NCI-H2196 (cell line): ENCODE results near the gene KIAA0232.
A peak's percentile ranks its signal among the peaks of the same experiment; 100 is the strongest.

Experiments used
- DNase-seq: peaks from one replicate; lab custom pipeline; 2025; ENCODE audit not compliant: unreplicated experiment; lab: John Stamatoyannopoulos, UW

KIAA0232 gene

DNA sequence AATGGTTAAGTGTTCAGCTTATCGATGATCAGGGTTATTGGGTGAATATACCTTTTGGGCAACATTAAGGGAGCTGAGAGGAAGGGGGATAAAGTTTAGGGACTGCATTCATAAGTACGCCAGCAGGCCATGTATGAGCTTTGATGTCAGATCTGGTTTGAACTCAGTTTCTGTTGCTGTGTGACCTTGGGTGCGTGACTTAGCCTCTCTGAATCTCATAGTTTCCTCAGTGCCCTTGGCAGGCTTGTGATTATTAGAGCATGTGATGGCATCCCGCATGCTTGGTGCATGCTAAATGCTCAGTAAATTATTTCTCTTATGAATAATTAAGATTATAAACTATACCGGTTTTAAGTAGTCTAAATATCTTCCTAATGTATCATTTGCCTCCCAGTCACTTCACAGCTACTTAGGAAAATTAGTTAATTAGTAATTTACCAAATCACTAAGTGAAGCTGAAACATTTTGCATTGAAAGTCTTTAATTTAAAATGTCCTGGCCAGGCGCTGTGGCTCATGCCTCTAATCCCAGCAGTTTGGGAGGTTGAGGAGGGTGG is 130.9 kb downstream of the KIAA0232 start:
- no peak for DNase-seq

- no peak for DNase-seq
Observed at GRCh38 chr4:6914448-6914847, 131.9 kb downstream of the KIAA0232 start.

DNA sequence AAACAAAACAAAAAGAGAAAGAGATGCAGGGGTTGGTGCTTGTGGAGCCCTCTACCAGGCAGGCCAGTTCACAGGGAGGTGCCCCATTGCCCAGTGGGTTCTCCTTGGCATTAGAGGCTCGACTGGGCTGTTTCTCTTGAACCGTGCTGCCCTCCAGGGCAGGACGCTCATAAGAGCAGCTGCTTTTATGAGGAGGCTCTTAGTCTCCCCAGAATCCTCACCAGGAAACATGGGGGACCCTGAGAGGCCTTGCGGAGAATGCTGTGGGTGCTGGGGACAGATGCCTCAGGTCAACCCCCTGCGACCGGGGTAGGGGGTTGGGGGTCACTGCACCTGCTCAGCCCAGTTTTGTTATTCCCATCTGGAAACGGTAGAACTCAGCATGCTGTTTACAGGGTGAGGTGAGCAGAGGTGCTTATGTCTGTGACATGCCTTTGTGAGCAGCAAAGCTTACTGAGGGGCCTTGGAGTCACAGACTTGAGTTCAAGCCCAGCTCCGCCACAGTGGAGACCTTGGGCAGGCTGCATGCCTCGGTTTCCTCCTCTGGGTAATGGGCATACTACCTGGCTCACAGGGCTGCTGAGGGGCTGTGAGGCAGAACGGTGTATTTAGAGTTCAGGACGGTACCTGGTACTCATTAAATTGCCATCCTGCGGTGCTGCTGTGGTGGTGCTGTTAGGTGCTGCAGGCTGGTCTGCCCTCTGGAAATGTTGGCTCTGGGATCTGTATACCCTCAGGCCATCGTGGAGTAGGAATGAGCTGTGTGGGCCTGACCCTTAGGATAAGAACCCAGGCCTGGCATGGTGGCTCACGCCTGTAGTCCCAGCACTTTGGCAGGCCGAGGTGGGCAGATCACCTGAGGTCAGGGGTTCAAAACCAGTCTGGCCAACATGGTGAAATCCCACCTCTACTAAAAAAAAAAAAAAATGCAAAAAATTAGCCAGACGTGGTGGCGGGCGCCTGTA is 132.8 kb downstream of the KIAA0232 start:
- DNase-seq = no peak

DNA sequence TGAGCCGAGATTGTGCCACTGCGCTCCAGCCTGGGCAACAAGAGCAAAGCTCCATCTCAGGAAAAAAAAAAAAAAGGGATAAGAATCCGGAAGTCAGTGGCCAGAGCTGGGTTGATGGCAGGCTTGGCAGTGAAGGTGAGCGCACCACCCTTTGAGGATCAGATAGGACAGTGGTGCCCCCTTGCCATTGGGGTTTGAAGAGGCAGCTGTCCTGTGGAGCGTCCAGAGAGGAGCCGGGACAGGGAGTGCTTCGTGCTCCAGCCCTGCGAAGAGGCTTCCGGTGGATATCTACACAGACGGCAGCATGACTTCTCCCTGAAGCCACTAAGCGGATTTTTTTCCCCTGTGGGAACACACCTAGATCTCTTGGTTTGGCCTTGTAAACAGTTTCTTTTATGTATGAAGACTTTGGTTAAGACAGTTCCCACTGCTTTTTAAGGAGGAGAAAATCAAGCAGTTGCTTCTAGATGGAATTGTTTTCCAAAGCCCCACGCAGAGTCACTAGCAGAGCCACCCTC is 133.6 kb downstream of the KIAA0232 start:
- no peak for DNase-seq

DNA sequence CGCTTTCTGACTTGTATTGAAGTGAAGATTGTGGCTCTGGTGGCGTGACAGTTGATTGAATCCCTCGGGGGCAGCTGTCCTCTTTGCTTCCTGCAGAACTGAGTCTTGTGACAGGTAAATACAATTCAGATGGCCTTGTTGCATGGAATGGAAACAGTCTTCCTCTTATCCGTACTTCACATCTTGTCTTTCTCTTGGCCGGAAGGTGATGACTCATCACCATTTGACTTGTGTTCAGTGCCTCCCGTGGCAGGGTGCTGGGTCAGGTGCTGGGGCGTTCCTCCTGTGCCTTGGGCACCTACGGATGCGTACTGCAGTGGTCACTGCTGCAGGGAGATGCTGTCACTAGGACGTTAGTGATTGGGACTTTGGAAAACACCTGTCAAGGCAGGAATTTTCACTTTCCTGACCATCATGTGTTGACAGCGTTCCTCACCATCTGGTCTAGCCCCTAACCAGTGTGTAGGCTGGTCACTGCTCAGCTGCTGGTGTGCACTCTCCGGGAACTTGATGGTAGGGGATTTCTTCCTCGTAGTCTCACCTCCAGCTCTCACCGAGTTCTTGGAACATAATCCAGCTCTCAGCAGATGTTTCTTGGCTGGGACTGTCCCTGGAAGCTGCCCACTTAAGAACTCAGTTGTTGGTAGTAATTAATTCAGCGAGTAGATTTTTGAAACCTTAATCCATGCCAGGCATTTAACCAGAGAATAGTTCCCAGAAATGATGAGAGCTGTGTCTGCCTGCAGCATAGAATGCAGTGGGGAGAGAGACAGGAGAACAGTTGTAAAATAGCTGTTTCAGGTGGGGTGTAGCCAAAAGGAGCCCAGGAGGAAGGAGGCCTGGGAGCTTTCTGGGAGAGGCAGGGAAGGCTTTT is 134.3 kb downstream of the KIAA0232 start:
- DNase-seq = peak; percentile 41

- DNase-seq = peak; percentile 92
Observed at GRCh38 chr4:6917461-6918271, 135.1 kb downstream of the KIAA0232 start.

- no peak for DNase-seq
Observed at GRCh38 chr4:6918338-6918737, 135.8 kb downstream of the KIAA0232 start.

- DNase-seq = no peak
Observed at GRCh38 chr4:6920171-6920570, 137.6 kb downstream of the KIAA0232 start.

DNA sequence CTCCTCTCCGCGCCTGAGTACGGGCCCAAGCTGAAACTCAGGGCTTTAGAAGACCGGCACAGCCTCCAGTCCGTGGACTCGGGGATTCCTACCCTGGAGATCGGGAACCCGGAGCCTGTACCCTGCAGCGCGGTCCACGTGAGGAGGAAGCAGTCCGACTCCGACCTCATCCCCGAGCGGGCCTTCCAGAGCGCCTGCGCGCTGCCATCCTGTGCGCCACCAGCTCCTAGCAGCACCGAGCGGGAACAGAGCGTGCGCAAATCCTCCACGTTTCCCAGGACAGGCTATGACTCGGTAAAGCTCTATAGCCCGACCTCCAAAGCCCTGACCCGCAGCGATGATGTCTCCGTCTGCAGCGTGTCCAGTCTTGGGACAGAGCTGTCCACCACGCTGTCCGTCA is 141.0 kb downstream of the KIAA0232 start:
- no peak for DNase-seq

DNA sequence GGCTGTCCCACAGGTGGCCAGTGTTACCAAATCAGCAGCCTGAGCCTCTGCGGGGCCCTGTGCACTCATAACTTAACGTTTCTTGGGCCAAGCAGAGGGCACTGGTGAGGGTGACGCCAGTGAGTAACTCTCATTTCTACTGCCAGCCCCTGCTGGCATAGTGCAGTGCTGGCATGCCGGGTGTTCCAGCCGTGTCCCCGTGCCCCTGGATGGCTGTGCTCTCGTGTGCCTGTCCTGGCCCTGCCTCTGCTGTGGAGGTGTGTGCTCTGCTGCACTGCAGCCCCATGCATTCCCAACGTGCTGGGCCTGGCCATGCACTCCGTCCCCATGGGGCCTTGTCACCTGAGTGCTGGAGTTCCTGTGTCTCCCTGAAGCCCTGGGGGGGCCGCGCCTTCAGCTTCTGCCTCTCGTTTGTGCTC is 141.8 kb downstream of the KIAA0232 start:
- DNase-seq = no peak

DNA sequence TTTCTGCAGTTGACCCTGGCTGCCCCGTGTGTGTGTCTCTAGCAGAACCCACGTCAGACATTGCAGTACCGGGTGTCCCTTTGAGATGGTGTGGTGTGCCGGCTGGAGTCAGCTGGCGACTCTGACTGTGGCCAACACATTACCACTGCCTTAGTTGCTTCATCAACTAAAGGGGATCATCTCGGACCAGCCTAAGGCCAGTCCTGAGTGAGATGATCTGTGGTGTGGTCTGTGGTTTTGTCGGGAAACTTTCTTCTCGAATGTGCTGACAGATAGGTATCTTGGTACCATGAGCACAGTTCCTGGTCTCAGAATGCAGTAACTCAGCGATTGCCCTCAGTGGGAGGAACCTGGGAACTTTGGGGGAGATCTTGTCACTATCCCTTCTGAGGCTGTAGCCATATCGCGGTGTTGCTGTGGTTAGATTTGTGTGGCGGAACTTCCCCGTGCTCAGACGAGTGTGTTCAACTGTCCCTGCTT is 142.9 kb downstream of the KIAA0232 start:
- no peak for DNase-seq

DNA sequence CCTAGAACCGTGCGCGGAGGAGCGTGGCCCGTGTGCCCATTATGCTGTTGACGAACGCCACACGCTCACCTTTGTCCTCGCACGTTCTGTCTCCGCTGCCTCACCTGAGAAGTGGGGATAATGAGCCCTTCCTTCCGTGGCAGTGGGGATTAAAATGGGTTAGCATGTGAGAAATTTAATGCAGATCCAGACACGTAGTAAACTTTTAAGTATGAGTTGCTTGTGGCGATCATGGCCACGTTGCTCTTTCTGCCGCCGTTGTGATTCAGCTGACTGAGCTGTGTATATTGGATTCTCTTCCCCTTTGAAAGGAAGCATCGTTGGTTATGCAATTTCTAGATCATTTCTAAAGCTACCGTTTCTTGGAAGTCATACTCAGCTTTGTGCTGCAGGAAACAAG is 143.6 kb downstream of the KIAA0232 start:
- DNase-seq = no peak

DNA sequence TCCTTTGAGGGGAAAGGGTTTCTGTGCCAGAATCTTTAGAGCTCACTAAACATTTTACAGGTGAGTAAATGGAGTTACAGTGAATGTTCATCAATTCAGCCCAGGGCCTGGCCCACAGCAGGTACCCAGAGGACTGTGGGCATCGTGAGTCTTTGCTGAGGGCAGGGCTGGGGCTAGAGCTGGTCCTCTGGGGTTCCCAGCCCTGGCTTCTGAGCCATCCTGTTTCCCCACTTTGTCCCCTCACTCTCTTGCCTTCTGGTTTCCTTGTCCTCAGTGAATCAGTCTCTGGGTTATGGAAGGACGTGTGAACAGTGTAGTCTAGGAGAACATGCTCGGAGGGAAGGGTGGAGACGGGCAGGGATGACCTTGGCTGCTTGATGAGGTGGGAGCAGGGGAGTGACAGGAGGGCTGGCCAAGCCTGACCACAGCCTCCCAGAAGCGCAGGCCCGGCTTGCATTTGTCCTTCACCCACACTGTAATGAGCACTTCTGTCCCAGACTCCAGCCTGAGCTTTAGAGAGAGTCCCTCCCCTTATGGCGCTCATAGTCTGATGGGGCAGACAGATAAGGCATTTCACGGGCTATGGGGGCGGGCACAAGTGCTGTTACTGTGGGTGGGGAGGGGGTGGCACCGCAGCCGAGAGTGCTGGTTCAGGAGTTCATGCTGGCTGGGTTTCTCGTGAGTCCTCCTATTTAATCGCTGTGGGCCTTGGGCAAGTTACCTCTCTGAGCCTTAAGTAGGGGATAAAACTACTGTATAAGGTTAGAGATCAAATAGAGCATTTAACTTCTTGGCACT is 144.4 kb downstream of the KIAA0232 start:
- no peak for DNase-seq

GRCh38 chr4:6928081-6928480 is 145.6 kb downstream of the KIAA0232 start:
- DNase-seq = no peak

DNA sequence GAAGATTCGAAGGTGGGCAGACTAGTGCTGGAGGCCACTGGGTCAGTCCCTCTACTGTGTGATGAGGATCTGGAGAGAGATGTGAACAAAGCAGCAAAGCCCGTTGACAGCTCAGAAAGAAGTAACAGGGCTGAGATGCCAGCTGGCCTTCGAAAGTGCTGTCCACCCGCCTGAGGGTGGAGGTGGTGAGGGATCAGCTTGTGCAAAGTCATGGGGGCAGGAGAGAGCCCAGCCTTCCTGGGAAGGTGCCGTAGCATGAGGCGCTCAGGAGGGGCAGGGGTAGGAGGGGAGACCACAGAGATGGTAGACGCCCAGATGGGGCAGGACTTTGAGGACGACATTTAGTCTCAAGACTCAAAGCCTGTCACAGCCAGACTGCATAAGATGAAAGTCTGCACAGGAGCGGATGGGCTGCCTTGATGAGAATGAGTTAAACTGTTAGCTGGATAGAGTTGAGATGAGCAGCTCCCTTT is 146.8 kb downstream of the KIAA0232 start:
- DNase-seq = no peak

DNA sequence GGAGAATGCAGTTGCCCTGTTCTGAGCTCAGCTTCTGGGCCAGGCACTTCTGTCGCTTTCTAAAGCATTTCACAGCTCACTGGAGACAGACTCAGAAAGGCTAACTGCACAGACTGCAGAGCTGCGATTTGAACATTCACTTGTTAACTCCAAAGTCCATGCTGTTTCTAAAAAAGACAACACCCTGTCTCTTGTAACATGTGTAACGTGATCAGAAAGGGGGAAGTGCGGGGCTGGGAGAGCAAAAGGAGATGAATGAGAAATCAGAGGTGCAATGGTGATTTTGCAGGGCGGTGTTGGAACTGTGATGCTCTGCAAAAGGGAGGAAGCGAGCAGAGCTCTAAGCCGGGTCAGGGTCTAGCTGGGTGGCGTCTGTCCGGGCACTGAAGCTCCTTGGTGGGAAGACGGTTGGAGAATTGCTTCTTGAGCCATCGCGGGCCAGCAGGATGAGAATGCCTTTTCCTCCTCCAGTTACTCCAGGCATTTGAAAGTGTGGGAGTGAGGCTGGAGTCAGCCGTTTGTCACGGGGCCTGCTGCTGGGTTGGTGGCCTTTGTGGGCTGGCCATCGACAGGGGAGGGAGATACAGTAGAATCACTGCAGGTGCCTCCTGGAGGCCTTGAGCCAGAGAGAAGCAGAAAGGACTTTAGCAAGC is 147.4 kb downstream of the KIAA0232 start:
- DNase-seq = no peak

DNA sequence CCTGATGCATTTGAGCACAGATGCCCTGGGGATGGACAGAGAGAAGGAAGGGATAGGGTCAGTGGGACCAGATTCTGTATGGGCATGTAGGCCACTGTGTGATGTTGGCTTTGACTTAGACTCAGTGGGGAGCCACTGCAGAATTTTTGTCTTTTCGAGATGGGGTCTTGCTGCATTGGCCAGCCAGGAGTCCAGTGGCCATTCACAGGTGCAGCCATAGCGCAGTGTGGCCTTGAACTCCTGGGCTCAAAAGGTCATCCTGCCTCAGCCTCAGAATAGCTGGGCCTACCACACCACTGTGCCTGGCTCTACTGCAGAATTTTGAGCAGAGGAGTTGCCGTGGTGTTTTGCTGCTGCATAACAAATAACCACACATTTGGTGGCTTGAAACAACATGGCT is 149.9 kb downstream of the KIAA0232 start:
- DNase-seq = no peak

- DNase-seq = no peak
Observed at GRCh38 chr4:6932918-6933317, 150.4 kb downstream of the KIAA0232 start.
